Measurements from ENCODE around the gene PLA1A.

The PLA1A gene

GRCh38 chr3:119636891-119637611, 39.4 kb downstream of the PLA1A start:
- DNase-seq (ENCODE audit: low read depth in 1 of 2, low spot score in 1 of 2) = no peak

- DNase-seq (ENCODE audit: low read depth in 1 of 2, low spot score in 1 of 2) = no peak
Measured at GRCh38 chr3:119637679-119638477, 40.2 kb downstream of the PLA1A start.

DNA sequence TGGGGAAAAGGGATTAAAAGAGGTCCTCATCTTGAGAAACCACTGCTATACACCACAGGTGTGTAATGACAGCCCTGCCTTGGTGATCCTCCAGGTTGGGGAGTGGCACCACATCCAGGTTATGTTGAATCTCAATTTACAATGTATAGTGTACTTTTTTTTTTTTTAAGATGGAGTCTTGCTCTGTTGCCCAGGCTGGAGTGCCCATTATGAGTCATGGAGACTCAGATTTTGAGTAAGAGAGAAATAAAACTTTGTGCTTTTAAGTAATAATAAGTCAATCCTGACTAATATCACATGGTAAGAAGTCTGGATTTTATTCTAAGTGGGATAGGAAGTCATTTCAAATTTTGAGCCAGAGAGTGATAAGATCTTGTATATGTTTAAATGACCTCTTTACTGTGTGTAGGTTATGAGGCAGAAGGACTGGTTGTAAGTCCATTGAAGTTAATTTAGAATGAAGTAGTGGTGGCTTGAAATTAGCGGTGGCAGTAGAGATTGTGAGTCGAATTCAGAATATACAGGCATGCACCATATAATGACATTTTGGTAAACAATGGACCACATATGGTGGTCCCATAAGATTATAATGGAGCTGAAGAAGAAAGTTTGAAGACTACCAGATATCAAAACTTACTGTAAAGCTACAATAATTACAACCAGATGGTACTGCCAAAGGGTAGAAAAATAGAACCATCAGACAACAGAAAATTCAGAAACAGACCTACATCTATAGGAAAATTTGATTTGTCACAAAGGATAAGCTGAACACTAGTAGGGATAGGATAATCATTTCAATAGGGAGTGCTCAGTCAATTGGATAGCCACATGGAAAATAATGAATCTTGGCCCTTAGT, 42.0 kb downstream of the PLA1A start:
- no peak for DNase-seq (ENCODE audit: low read depth in 1 of 2, low spot score in 1 of 2)

DNA sequence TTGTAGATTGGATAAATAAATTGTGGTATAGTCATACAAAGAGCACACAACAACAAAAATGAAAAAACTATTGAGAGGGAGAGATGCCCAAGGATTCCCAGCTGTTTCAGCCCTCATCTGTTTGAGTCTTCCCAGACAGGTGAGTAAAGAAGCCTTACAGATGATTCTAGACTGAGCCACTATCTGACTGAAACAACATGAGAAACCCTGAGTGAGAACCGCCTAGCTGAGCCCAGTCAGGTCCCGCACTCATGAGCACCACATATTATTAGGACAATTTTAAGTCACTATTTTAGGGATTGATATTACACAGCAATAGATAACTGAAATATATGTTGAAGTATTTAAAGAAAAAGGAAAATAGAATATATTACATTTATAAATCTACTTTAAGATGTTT, 43.7 kb downstream of the PLA1A start:
- DNase-seq (ENCODE audit: low read depth in 1 of 2, low spot score in 1 of 2) = no peak

GRCh38 chr3:119642746-119643473, 45.2 kb downstream of the PLA1A start:
- DNase-seq (ENCODE audit: low read depth in 1 of 2, low spot score in 1 of 2) = no peak

DNA sequence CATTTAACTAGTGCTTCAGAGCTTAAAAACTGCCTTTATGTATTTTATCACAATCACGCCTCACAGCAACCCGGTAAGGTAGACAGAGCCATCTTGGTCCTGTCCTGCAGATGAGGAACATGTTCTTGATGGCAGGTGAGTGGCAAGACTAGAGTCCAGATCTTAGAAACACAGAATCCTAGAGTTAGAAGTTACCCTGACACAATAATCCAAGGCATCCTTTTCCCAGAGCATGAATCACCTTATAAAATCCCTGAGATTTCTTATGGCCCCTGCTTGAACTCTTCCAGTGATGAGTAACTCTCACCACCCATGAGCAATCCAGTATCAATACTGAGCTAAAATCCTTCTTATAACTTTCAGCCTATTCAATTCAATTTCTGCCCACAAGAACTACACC, 45.8 kb downstream of the PLA1A start:
- DNase-seq (ENCODE audit: low read depth in 1 of 2, low spot score in 1 of 2) = no peak

GRCh38 chr3:119644481-119644880, 46.8 kb downstream of the PLA1A start:
- no peak for DNase-seq (ENCODE audit: low read depth in 1 of 2, low spot score in 1 of 2)

DNA sequence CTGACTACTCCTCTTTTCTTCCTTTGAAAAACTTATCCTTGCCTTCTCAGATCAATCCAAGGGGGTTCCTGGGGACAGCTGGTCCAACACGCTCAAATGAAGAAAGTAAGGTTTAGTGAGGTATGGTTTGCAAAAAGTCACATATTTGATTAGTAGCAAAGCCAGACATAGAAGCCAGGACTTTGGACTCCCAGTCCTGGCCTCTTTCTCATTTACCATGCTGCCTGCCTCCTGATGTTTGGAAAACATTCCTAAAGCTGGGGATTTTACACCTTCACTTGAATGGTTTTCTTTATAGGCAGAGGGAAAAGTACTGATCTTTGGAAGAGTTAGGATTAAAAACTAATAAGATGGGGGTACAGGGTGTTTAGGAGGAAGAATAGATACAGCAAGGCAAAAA, 48.1 kb downstream of the PLA1A start:
- DNase-seq (ENCODE audit: low read depth in 1 of 2, low spot score in 1 of 2) = no peak

GRCh38 chr3:119647171-119647570, 49.5 kb downstream of the PLA1A start:
- no peak for DNase-seq (ENCODE audit: low read depth in 1 of 2, low spot score in 1 of 2)

DNA sequence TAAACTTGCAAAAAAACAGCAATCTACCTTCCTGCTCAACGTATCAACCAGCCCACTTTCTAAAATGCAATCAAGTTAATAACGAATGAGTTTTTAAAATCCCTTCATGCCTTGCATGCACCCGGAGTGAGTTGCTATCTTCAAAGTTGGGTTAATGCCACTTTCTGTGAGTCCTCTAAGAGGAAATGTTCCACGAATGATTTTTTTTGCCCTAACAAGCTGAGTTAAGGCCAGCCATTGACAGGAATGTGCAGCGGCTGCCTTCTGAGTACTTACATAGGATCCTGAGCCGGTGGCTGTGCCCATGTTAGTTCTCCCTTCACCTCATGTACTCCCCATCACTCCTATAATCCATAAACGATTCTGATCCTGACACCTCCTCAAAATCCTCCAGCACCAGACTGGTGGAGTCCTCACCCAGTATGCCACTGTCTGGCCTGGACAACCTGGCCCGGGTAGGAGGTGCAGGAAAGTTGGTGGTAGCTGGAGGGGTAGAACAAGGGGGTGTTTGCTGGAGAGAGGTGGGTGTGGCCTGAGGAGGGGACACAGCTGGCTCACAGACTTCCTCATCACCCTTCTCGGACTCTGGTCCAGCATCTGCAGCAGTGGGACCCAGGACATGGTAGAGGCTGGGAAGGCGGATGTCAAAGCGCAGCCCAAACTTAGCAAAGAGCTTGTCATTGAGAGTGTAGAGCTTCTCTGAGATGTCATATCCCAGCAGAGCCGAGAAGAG, 50.3 kb downstream of the PLA1A start:
- DNase-seq (ENCODE audit: low read depth in 1 of 2, low spot score in 1 of 2) = no peak

- DNase-seq (ENCODE audit: low read depth in 1 of 2, low spot score in 1 of 2) = no peak
Measured at GRCh38 chr3:119649761-119650160, 52.1 kb downstream of the PLA1A start.

GRCh38 chr3:119652306-119653033, 54.8 kb downstream of the PLA1A start:
- DNase-seq (ENCODE audit: low read depth in 1 of 2, low spot score in 1 of 2) = no peak

DNA sequence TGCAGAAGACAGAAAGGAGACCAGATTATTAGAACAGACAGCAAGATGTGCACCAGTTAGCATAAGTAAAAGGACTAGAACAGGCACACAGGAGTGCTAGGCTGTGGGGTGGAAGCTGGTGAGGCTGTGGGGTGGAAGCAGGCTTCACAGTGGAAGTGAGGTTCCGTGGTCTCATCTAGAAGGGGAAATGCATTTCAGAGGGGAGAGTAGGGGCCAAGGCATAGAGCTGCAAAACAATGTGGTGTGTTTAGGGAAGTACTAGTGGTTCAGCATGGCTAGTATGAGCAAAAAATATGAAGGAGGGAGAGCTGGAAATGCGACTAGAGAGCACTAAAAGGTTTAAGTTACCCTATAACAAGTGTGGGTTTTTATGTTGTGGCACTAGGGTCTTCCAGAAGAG, 56.2 kb downstream of the PLA1A start:
- DNase-seq (ENCODE audit: low read depth in 1 of 2, low spot score in 1 of 2) = no peak

DNA sequence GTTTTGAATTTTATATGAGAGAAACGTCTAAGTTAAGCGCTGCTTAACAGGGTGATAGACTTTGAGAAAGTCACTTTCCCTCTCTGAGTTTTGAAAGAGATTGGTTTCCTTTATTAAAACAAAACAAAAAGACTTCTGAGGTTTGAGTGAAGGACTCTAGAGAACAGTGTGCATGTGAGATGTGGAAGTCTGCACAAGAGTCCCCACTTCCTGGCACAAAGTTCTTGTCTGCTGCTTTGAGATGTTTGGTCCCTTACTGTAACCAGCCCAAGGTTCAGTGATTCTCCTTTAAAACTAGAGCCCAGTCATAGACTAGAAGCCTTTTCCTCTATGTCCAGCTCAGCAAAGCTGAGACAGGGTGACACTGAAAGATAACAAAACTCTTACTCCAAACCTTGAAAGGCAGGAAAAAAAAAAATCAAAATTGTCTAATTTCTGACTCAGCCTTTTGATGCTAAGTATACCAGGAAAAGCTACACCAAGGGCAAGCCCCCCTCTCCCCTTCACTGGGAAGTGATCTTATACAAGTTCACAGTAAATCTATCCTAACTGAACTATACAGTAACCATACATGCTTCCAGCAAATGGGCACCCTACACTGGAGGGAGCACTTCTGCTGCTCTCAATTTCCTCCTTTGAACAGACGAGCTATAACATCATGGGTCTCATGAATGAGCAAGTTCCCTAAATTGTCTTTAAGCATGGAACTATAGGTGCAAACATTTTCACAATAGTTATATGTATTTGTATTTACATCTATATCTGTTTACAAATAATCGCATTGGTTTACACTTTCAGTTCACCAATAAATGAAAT, 60.4 kb downstream of the PLA1A start:
- DNase-seq (ENCODE audit: low read depth in 1 of 2, low spot score in 1 of 2) = no peak

GRCh38 chr3:119658994-119659393, 61.3 kb downstream of the PLA1A start:
- DNase-seq (ENCODE audit: low read depth in 1 of 2, low spot score in 1 of 2) = no peak

DNA sequence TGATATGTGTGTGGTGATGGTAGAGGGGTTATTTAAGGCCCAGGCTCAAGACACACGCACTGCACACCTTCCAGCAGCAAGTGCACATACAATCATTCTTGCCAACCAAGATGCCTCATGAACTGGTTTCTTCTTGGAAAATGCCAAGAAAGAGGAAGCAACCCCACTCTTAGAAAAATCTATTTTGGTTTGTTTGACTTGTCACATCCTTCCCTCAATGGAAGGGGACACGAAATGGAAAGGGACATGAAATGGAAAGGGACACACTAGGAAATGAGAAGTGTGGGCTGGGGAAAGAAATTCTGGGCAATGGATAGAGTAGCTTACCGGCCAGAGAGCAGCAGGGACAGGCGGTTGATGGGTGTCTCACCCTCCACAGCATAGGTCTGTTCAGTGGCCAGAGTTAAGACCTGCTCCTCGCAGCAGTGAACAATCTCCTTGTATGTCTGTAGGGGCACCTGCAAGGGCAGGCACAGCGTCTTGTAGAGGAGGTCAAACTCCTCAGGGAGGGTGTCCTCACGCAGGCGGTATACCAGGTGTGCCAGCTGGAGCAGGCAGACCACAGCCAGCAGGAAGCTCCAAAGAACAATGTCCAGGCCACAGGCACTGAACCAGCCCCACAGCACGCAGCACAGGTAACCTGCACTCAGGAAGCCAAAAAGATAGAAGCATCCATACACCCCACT, 62.1 kb downstream of the PLA1A start:
- no peak for DNase-seq (ENCODE audit: low read depth in 1 of 2, low spot score in 1 of 2)

DNA sequence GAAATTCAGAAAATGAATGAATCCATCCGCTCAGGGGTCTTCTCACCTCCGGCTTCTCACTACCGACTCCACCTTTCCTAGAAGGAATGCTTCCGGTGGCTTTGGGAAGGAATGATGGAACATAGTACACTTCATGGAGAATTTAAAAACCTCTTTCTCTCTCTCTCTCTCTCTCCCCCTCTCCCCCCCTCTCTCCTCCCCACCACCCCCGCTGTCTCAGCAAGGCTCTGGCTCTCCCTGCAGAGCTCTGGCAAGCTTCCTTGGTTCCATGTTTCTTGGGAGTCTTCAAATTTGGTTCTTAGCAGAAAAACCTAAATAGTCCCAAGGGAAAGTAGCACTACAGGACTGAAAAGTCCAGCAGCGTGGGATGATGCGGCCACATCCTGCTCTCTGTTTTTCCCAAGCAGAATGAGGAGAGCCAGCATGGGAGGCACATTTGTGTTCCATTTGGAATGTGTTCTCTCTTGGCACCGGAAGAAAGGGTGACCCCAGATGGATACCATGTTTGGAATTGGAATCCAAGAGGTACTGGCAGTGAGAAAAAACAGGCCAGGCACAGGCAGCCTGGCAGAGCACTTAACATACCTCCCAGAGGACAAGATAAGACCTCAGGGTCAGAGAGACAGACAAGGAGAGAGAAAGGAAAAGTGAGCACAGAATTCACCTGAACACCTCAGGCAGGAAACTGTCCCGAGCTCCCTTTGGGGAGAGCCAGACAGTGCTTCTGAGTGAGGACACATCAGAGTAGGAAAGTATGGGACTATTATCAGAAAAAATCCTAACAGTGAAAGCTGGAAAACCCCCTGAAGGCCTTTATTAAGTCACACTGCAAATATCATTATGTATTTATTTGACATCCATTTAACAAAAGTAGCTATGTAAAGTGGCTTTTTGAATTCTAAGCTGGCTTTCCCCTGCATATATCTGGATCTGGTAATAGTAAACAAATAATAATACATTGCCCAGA, 63.1 kb downstream of the PLA1A start, which contains the start of gene POPDC2:
Gene POPDC2 (minus strand): TSS at position 116 of the 967 bp plus-strand sequence. CDS start 166 bp downstream, outside the sequence.
- DNase-seq (ENCODE audit: low read depth in 1 of 2, low spot score in 1 of 2) = no peak

Measured in stimulated activated CD4-positive, alpha-beta T cell treated with anti-CD3 and anti-CD28 coated beads, Interleukin-15, amount 100 ng/mL, for 1 hour (primary cell).